GM18868 (cell line): ENCODE results near the gene RBFOX1.

ENCODE experiments used
- ATAC-seq: cut with Tn5 transposase; IDR thresholded peaks from one replicate; pipeline ENCODE4 v1.9.1; 2021; ENCODE audit warnings: mild to moderate bottlenecking, moderate library complexity; ENCODE audit not compliant: unreplicated experiment

The RBFOX1 gene

DNA sequence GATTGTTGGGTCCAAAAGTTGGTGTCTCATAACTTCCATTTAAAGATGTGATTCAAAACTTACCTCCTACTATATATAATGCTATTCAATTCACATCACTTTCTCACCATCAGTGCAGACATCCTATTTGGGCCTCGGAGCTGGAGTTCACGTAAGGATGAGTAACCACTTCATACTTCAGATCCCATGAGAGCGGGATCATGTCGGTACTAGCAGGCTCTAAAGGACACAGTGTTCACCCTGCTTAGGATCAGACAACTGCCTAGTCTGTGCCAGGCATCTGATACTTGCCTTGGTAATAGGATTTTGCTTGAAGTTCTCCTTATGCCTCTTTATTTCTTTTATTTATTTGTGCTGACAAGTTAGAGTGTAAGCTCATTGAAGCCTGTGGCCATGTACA is 39.5 kb downstream of the RBFOX1 start:
- no peak for ATAC-seq

GRCh38 chr16:7373776-7374175 is 41.1 kb downstream of the RBFOX1 start:
- no peak for ATAC-seq

GRCh38 chr16:7374614-7375174 is 42.0 kb downstream of the RBFOX1 start:
- no peak for ATAC-seq

DNA sequence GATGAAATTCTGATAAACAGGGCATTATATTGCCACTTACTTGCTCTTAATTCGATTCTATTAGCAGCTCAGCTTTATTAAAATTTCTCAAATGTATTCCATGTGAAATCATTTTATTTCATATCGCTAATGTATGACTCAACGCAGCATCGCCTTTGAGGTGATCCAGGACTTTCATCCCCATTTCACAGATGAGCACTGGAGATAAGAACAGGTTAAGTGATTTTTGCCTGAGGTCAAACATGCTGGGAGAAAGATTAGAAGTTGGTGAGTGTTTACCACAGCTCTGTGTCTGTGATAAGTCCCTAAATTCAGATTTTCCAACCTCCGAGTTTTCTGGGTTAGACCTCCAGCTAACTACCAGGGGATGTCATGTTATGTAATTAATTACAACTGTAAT is 43.6 kb downstream of the RBFOX1 start:
- no peak for ATAC-seq

DNA sequence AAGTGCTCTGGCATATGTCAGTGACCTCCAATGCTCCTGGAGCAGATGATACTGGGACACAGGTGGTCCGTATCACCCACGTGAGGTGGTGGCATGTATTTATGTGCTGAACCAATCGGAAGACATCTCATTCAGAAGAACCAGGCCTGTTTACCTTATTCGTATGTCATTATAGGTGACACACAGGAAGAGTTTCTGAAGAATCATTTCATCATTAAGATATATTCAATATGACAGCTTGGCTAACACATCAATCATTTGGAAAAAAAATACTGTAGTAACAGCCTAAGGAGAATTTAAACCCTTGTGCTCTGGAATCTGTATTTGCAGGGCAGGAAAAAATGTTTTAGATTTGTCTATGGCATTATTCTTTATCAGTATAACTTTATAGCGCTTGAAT is 44.6 kb downstream of the RBFOX1 start:
- no peak for ATAC-seq

- ATAC-seq: no peak
Measured at GRCh38 chr16:7378024-7378695, 45.5 kb downstream of the RBFOX1 start.

DNA sequence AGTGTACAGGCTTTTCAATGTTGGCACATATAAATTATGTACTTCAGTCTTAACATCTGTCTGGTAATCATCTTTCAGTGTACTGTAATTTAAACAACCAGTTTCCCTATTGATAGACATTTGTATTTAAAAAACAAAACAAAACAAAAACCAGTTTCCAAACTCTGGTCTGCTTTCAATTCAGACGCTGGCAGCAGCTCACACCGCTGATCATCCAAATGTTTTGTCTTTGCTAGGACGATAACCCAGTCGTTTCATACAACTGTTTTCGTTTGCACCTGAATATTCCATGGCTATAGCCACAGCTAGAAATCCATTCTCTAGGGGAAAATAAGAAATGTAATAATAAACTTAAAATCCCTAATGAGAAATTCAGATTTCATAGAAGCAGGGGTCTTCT is 47.8 kb downstream of the RBFOX1 start:
- ATAC-seq: no peak

DNA sequence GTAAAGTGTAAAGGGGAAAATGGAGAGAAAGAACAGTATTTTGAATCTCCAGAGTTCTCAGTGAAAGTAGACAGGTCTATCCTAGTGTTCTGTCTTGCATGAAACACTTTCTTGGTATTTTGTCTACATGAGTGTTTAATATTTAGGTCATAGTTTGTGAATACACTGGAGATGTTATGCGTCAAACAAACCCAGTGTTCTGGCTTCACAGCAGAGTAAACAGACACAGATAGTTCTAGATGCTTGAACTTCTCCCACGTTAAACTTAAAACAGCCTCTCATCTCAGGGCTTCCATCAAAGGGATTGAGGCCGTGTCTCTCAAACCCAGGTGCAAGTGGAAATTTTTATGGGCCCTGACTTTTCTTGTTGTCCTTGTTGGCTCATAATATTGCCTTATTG is 48.3 kb downstream of the RBFOX1 start:
- no peak for ATAC-seq

DNA sequence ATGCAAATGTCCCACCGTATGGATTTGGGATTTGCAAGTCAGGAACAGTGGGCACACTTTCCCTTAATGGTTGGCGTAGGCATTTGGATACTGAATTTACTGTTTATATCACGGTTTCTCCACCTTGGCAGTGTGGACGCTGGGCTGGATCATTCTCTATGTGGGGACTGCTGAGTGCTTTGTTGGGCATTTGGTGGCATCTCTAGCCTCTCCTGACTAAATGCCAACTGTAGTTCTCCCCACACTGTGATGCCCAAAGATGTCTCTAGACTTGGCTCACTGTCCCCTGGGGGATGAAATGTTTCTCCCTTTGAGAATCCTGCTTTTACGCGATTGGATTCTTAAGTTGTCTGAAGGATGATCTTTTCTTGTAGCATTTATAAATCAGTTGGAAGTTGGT is 49.0 kb downstream of the RBFOX1 start:
- no peak for ATAC-seq

GRCh38 chr16:7382521-7382920 is 49.9 kb downstream of the RBFOX1 start:
- no peak for ATAC-seq

DNA sequence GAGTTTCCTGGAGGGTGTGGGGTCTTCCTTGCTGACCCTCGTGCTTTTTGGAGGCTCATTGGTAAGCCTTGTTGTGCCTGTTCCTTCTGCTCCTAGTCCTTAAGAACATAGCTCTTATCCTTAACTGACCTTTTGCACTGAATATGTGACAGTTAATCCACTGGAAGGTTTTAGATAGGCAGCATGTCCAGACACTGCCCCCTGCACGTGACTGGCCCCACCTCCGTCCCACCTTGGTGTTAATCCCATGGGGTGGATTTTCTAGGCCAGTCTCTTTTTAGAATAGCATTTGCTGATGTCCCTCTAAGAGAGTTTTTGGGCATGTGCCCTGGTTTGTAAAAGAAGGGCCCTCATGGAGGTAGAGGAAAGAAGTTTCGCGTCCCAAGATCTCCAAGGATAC is 58.3 kb downstream of the RBFOX1 start:
- ATAC-seq: no peak

DNA sequence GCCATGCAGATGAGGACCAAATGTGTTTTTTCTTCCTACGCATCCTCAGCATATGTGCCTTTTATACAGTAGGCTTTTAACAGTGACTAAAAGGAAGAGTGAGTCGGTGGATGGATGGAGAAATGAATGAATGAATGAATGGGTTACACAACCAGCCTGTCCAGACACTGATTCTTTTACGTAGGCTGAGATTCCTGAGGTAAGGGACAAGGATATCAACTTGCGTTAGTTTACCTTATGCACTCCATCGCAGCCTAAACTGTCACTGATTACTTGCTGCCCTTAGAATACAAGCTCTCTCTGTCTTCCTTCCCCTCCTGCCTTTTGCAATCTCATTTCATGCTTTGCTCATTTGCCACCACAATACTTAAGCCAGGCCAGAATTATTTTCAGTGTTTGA is 59.0 kb downstream of the RBFOX1 start:
- no peak for ATAC-seq

DNA sequence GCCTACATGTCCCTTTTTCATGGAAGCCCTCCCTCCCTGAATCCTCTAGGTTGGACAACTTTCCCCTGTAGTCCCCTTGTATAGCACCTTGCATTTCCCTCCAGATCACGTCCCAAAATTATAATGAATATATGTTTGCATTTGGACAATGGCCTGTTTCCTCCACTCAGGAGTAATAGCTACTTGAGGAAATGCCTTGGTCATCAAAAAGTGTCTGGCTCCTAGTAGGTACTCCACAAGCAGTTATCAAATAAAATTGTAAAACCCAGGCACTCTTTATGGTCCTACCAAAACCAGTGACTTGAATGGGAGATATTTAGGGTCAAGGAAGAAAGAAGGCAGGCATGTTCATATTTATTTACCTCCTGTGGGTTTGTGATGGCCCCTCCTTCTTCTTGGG is 59.6 kb downstream of the RBFOX1 start:
- no peak for ATAC-seq

- no peak for ATAC-seq
Measured at GRCh38 chr16:7393680-7394079, 61.0 kb downstream of the RBFOX1 start.

DNA sequence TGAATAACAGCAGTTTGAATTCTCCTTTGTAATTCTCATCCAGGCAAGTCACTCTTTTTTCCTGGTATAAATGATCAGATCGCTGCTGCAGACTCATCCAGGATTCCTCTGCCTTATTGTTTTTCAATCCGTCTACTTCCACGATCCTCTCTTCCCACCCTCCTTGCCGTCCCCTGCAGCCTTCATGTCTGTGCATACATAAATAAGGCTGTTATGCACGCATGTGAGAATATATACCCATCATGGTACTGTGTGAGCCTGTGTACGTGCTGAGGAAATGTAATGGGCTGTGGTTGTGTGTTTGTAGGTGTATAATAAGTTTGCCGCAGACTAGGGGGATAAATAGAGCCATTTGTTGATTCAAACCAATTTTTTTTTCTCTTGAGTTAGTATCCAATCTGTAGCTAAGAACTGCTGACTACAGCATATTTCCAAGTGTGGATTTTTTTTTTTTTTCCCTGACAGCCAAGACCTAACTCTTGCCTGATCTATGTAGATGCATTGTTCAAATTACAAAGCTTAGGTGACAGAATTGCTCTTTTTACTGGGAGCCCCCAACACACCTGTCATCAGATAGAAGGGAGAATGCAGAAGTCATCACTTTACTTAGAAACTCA is 62.2 kb downstream of the RBFOX1 start:
- no peak for ATAC-seq

GRCh38 chr16:7397901-7398300 is 65.3 kb downstream of the RBFOX1 start:
- no peak for ATAC-seq

- no peak for ATAC-seq
Measured at GRCh38 chr16:7398536-7398935, 65.9 kb downstream of the RBFOX1 start.

DNA sequence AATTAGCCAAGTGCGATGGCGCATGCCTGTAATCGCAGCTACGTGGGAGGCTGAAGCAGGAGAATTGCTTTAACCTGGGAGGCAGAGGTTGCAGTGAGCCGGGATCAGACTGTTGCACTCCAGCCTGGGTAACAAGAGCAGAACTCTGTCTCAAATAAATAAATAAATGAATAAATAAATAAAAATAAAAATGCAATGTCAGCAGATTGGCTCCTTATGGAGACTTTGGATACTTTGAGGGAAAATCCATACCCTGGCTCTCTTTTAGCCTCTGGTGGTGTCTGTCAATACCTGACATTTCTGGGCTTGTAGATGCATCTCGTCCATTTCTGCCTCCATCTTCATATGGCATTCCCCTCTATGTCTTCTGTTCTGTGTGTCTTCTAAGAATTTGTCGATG is 66.7 kb downstream of the RBFOX1 start:
- ATAC-seq: no peak

GRCh38 chr16:7400117-7400890 is 67.7 kb downstream of the RBFOX1 start:
- ATAC-seq: no peak

GRCh38 chr16:7404217-7404616 is 71.6 kb downstream of the RBFOX1 start:
- ATAC-seq: no peak

- no peak for ATAC-seq
Measured at GRCh38 chr16:7405166-7405565, 72.5 kb downstream of the RBFOX1 start.
